ENCODE data around the gene DCAF6.

GRCh38 chr1:168035345-168035744, 98.9 kb downstream of the DCAF6 start:
- TF ChIP-seq POLR2AphosphoS5 (IDR thresholded peaks at IDR 0.05; ENCODE audit: low read depth, low read length): no peak
- no peak for TF ChIP-seq PAX5 (IDR thresholded peaks at IDR 0.05; ENCODE audit: insufficient read depth, low read length, severe bottlenecking)
- no peak for TF ChIP-seq POLR2A (IDR thresholded peaks at IDR 0.05; ENCODE audit: low read depth, low read length)
